Activated CD8-positive, alpha-beta memory T cell treated with anti-CD3 and anti-CD28 coated beads for 4 hours (primary cell): ENCODE data around the gene CDK5R2.

Experiments used
- DNase-seq, 2 donors: peaks; one replicate each; pipeline ENCODE4 v3.0.0-alpha.2; 2020; ENCODE audit warnings: low read depth in 2 of 2

CDK5R2 gene

GRCh38 chr2:218988164-218988563 lies 28.7 kb downstream of the CDK5R2 start:
- no peak for DNase-seq

DNA sequence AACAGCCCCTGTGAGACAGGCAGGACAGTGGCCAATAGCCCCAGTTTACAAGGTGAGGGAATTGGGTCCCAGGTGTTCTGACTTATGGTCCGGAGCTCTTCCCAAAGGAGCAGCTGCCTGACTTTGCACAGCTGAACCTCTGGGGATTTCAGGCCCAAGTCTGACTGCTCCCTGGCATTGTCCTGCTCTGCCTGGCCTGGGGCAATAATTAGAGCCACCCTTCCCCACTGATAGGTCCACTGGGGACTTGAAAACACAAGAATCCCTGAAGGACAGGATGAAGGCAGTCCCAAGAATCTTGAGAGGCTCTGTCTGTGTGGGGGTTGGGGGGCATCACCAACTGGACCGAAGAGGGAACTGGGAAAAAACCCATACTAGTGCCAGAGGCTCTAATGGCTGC lies 29.2 kb downstream of the CDK5R2 start:
- no peak for DNase-seq

GRCh38 chr2:218990052-218990451 lies 30.6 kb downstream of the CDK5R2 start:
- no peak for DNase-seq

DNA sequence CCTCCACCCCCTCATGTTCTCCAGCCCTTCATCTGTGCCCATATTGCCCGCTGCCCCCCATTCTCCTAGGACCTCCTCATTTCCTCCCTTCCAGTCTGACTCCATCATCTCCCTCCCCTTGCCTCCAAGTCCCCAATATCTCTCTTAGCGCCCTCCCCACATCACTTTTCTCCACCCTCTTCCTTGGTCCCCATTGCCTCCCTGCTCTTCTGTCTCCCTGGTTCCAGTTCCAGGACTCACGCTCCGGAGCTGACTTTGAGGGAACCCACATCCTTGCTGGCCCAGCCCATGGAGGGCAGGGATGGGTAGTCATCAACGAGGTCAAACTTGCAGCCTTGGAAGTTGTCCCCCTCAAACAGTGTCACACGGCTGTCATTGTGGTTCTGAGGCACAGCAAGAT lies 31.1 kb downstream of the CDK5R2 start:
- no peak for DNase-seq

DNA sequence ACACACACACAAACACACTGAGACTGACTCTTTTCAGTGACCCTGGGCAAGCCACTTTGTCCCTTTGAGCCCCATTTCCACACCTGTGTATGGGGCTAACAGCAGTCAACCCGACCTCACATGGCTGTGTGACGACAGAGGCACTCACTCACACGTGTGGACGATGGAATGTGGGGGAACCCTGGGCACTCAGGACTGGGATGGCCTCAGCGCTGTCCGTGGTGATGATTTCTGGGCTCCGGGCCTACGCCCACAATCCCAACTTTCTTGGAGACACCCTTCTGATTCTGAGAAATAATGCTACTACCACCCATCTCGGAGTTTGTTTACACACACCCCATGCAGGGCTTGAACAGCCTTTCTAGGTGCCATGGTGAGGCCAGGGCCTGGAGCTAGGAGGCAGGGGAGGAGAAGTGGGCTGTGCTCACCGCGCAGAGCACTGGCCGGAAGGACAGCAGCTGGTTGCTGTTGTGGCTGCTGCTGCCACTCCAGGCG lies 32.3 kb downstream of the CDK5R2 start:
- DNase-seq = no peak

DNA sequence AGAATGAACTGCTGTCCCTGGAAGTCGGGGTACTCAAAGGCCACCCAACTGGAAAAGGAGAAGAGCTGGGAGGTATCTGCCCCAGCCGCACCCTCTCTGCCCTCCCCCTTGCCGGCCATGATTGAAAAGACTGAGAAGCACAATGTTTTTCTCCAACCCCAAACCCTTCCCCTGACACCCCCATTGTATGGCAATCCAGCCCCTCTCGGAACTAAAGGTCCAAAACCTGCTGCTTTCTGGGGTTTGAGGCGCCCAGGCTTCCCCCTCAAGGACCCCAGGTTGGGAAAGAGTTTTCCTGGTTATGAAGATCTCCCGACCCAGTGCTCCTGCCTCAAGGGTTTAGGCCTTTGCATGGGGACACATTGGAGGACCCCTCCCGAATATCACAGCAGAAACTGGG lies 32.7 kb downstream of the CDK5R2 start:
- no peak for DNase-seq

- DNase-seq = no peak
Observed at GRCh38 chr2:218992703-218993344, 33.4 kb downstream of the CDK5R2 start.

- no peak for DNase-seq
Observed at GRCh38 chr2:218993345-218994315, 34.2 kb downstream of the CDK5R2 start, which contains the start of gene CRYBA2. Gene CRYBA2, minus strand, starts transcription at chr2:218993422. Its CDS starts 246 bp downstream, at chr2:218993176.

DNA sequence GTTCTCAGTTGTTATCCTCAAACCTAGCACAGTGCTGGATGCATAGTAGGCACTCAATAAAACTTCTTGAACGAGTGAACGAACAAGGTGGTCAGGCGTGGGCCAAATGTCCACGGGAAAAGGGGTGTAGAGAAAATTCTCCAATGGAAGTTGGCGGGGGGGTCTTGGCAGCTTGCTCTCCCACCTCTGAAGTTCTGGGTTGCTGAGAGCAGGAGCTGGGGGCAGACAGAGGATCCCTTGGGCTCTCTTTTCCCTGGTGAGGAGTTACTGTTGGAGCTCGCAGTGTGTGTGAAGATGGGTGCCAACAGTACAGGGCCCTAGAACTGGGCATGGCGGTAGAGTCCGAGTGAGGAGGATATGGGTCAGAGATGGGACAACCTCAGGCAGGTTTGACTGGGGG lies 36.1 kb downstream of the CDK5R2 start:
- no peak for DNase-seq

- DNase-seq = peak; percentile 44 to 54
Observed at GRCh38 chr2:218995972-218996711, 36.7 kb downstream of the CDK5R2 start.

- DNase-seq = no peak
Observed at GRCh38 chr2:218996937-218997336, 37.5 kb downstream of the CDK5R2 start.

GRCh38 chr2:218997731-218998130 lies 38.3 kb downstream of the CDK5R2 start:
- DNase-seq = no peak

GRCh38 chr2:218998414-218999002 lies 39.0 kb downstream of the CDK5R2 start:
- DNase-seq = no peak

DNA sequence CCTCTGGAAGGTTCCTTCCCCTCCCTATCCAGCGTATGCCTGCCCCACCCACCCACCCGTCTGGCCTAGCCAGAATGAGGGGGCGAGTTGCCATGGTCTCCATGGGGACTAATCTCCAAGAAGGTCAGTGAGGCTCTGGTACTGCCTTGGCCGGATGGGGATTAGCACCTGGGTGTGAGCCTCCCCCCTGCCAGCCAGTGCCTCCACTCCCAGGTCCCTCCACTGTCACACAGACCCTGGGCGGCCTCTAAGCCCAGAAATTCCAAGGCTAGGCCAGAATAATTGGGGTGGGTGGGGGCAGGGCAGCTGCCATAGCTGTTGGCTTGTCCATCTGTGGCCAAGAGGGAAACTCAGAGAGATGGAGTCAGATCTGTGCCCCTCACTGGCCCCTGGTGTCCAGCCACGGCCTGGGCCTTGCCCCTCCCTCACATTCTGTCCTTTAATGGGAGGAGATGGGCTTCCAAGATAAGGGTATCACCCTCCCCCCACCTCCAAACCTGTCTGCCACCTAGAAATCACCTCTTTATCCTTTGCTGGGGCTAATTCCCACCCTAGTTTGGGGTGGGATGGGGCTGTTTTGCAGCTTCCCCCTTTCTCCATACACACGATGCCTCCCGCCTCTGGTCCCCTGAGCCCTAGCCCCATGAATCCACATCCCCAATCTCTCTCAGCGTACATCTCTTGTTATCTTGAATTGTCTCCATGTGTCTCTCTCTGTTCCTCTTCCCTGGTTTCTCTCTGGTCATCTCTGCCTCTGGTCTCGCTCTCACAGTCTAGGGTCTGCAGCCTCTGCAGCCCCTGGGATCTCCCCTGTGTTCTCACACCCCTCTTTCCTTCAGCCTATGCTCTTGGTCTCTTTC lies 39.8 kb downstream of the CDK5R2 start:
- DNase-seq = no peak

DNA sequence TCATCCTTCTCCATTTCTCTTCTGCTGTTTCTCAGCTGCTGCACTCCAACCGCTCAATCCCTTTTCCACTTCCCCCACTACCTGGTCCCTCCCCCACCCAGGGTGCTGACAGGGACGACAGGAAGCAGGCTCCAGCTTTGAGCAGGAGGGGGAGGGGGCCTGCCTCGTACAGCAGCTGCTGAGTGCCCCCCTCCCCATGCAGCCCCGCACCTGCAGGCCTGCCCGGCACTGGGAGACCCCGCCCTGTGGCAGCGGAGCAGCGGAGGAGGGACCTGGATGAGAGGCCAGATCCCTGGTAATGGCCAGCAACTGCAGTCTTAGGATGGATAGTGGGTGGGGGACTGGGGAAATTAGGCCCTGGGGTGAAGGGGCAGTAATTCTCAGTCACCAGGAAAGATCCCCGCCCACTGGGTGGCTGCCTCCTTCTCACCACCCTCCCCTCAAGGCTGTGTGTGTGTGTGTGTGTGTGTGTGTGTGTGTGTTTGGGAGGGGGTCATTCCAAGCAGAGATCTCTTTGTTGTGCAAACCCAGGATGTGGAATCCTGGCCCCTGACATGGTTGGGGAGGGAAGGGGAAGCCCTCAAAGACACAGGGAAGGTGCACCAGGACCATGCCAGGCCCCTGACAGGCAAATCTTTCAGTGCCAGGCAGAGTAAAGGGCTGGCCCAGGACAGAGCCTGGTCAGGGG lies 40.6 kb downstream of the CDK5R2 start:
- DNase-seq = no peak

DNA sequence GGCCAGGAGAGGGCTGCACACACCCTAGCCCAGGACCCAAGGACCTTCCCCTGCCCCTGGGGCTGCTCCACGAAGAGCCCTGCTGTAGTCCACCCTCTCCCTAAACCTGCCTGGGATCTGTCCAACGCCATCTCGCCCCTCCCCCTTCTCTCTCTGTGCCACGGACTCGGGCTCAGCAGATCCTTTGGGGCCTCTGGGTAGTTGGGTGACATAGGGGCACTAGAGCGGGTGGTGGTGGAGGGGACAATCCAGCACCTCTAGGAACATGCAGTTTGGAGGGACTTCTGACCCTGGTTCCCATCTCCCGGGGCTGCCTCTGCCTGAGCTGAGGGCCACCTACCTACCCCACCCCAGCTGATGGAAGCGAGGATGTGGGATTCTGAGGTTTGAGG lies 41.1 kb downstream of the CDK5R2 start:
- DNase-seq = no peak

DNA sequence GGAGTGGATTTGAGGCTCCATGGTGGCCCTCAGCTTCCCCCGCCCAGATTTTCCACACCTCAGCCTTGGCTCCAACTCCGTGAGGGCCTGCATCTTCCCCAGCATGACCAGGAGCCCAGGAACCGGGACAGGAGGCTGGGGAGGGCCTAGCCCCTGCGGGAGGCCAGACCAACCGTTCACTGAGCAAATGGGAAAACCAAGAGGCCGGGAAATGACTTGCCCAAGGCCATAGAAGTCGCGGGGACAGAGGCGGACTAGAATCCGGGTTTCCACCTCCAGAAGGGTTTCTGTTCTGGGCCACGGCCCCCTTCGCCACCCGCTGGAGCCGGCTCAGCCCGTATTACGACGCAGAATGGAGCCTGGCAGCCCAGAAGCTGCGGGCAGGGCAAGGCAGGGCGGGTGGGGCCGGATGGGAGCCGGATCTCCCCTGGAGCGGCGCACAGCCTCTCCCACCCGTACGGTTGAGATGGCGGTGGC lies 41.7 kb downstream of the CDK5R2 start:
- no peak for DNase-seq

DNA sequence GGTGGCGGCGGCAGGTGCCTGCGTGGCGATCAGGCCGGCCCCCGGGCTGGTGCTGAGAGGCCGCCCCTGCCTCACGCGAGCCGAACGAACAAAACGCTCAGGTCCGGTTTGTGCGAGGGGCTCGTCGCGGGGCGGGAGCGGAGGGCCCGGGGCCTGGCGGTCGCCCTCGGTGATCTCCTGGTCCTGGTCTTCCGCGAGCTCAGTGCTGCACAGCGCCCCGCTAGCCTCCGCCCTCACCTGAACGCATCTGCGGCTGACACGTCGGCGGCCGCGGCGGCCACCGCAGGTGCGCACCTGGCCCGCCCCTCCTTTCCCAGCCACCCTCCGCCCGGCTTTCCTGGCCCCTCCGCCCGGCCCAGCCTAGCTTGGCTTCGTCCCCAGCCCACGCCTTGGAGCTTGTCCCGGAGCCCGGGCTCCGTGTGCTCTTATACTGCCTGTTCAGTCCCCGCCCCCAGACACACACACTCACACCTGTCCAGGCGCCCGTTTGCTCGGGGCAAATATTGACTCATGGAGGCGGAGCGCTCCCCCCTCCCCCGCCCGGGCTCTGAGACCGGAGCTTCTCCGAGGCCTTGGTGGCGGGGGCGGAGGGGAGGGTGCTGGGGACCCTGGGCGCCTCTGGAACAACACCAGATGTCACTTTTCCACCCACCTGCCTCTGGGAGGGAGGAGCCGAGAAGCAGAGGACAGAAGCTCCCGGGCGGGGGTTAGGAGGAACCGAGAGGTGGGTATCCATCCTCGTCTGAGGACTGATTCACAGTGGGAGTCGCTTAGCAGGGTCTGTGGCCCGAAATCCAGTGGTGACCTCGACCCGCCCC lies 42.3 kb downstream of the CDK5R2 start:
- DNase-seq = peak; percentile 29 to 48
